ENCODE results near the gene PNKP. TPM values are rescaled to one million over a fixed set of nuclear protein-coding genes. Genes with fewer than 3 reads are reported as not detected.

Gene PNKP
- total RNA-seq, 1 experiment from 2014 or later: 130 TPM

GRCh38 chr19:49881186-49881585 lies 13.8 kb upstream of the PNKP start:
- H3K4me3 ChIP-seq (ENCODE audit: low read depth, low read length, poor library complexity, severe bottlenecking): no peak overlapping the region
- no peak overlapping the region for H3K27ac ChIP-seq (ENCODE audit: low read depth, low read length, poor library complexity, severe bottlenecking)
- ChIA-PET CTCF (no interaction called here), POLR2A (ENCODE audit: low non-redundant PET) (no interaction called here)
- intact Hi-C loops (cut with micrococcal nuclease; ENCODE audit: unreplicated experiment): no loop called here
- TF ChIP-seq, protein P1, sequence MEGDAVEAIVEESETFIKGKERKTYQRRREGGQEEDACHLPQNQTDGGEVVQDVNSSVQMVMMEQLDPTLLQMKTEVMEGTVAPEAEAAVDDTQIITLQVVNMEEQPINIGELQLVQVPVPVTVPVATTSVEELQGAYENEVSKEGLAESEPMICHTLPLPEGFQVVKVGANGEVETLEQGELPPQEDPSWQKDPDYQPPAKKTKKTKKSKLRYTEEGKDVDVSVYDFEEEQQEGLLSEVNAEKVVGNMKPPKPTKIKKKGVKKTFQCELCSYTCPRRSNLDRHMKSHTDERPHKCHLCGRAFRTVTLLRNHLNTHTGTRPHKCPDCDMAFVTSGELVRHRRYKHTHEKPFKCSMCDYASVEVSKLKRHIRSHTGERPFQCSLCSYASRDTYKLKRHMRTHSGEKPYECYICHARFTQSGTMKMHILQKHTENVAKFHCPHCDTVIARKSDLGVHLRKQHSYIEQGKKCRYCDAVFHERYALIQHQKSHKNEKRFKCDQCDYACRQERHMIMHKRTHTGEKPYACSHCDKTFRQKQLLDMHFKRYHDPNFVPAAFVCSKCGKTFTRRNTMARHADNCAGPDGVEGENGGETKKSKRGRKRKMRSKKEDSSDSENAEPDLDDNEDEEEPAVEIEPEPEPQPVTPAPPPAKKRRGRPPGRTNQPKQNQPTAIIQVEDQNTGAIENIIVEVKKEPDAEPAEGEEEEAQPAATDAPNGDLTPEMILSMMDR (conservative IDR thresholded peaks at IDR 0.05; ENCODE audit: low read depth, low read length): no peak
- TF ChIP-seq EZH2 (IDR thresholded peaks at IDR 0.05; ENCODE audit: borderline replicate concordance, low read depth, low read length, poor library complexity, severe bottlenecking): no peak
- H3K4me1 ChIP-seq (ENCODE audit: insufficient read depth, low read length, poor library complexity, severe bottlenecking): peaks cover 10% of the 10 kb centered on the region
- DNase-seq (ENCODE audit: low spot score): no peak
- H3K9me3 ChIP-seq (ENCODE audit: low read depth, low read length, poor library complexity, severe bottlenecking): peaks cover 8% of the 10 kb centered on the region
- BruUV-seq (replicated peaks): no TSS peak
- no peaks in the 10 kb centered on the region for H3K27me3 ChIP-seq (replicated peaks; ENCODE audit: insufficient read depth, low read depth, low read length, poor library complexity)
- H3K36me3 ChIP-seq (ENCODE audit: insufficient read depth, low read length, poor library complexity, severe bottlenecking): peaks cover 51% of the 10 kb centered on the region

GRCh38 chr19:49880162-49880869 lies 12.9 kb upstream of the PNKP start:
- CTCF ChIA-PET: no interaction called here
- peaks cover 14% of the 10 kb centered on the region for H3K4me1 ChIP-seq (ENCODE audit: insufficient read depth, low read length, poor library complexity, severe bottlenecking)
- BruUV-seq (replicated peaks): no TSS peak
- peaks cover 51% of the 10 kb centered on the region for H3K36me3 ChIP-seq (ENCODE audit: insufficient read depth, low read length, poor library complexity, severe bottlenecking)
- DNase-seq (ENCODE audit: low spot score): no peak
- intact Hi-C loops (cut with micrococcal nuclease; ENCODE audit: unreplicated experiment): no loop called here
- no peak overlapping the region for H3K27ac ChIP-seq (ENCODE audit: low read depth, low read length, poor library complexity, severe bottlenecking)
- POLR2A ChIA-PET (ENCODE audit: low non-redundant PET): no interaction called here
- TF ChIP-seq, protein P1 (conservative IDR thresholded peaks at IDR 0.05; ENCODE audit: low read depth, low read length): no peak
- no peak for TF ChIP-seq EZH2 (IDR thresholded peaks at IDR 0.05; ENCODE audit: borderline replicate concordance, low read depth, low read length, poor library complexity, severe bottlenecking)
- no peaks in the 10 kb centered on the region for H3K27me3 ChIP-seq (replicated peaks; ENCODE audit: insufficient read depth, low read depth, low read length, poor library complexity)
- H3K9me3 ChIP-seq (ENCODE audit: low read depth, low read length, poor library complexity, severe bottlenecking): peaks cover 8% of the 10 kb centered on the region
- no peak overlapping the region for H3K4me3 ChIP-seq (ENCODE audit: low read depth, low read length, poor library complexity, severe bottlenecking)

DNA sequence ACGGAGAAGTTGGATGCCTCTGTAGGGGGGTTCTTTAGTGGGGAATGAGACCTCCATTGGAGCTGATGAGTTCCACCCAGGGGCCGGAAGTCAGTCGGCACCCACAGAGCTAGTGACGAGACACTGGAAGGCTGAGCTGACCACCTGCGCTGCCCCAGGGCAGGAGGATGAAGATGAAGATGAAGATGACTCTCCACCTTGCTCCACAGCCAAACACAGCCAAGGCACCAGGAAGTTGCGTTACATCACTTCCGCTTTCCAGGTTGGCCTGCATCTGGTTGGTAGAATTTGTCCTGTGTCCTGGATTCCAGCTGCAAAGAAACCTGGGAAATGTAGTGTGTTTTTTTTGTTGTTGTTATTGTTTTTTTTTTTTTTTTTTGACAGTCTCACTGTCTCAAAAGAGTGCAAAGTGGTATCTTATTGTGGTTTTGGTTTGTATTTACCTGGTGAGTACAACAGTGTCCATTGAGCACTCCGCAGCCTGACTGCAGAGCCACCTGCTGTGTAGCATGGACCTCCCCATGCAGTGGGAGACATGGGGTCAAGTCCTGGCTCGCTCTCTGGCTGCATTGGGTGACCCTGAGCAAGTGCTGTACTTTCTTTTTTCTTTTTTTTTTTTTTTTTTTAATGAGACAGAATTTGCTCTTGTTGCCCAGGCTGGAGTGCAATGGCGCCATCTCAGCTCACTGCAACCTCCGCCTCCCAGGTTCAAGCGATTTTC lies 12.0 kb upstream of the PNKP start:
- peaks cover 8% of the 10 kb centered on the region for H3K9me3 ChIP-seq (ENCODE audit: low read depth, low read length, poor library complexity, severe bottlenecking)
- peaks cover 48% of the 10 kb centered on the region for H3K36me3 ChIP-seq (ENCODE audit: insufficient read depth, low read length, poor library complexity, severe bottlenecking)
- POLR2A ChIA-PET (ENCODE audit: low non-redundant PET): interaction anchor here (0.6 kb wide), 1 partner anchor 56 kb away, joined by 9 read pairs; no protein-coding TSS in a partner anchor
- H3K27me3 ChIP-seq (replicated peaks; ENCODE audit: insufficient read depth, low read depth, low read length, poor library complexity): no peaks in the 10 kb centered on the region
- peak overlapping the region; percentile 99 for H3K27ac ChIP-seq (ENCODE audit: low read depth, low read length, poor library complexity, severe bottlenecking)
- no TSS peak for BruUV-seq (replicated peaks)
- CTCF ChIA-PET: no interaction called here
- intact Hi-C loops (cut with micrococcal nuclease; ENCODE audit: unreplicated experiment): loop anchor here (10.0 kb wide), 1 partner anchor 385 kb away; the partner anchor contains the start of gene RPS11
- TF ChIP-seq EZH2 (IDR thresholded peaks at IDR 0.05; ENCODE audit: borderline replicate concordance, low read depth, low read length, poor library complexity, severe bottlenecking): no peak
- TF ChIP-seq, protein P1 (conservative IDR thresholded peaks at IDR 0.05; ENCODE audit: low read depth, low read length): no peak
- H3K4me3 ChIP-seq (ENCODE audit: low read depth, low read length, poor library complexity, severe bottlenecking): no peak overlapping the region
- no peak for DNase-seq (ENCODE audit: low spot score)
- peaks cover 17% of the 10 kb centered on the region for H3K4me1 ChIP-seq (ENCODE audit: insufficient read depth, low read length, poor library complexity, severe bottlenecking)
